HepG2 (cell line): ENCODE results near the gene ETHE1. TPM values are rescaled to one million over a fixed set of nuclear protein-coding genes. Genes with fewer than 3 reads are reported as not detected.

ENCODE experiments used
- ARNTL ChIP-seq: sonication (generic); formaldehyde crosslinking; IDR thresholded peaks from 2 replicates; pipeline ENCODE4 v1.4.0; 2020; ENCODE audit warnings: mild to moderate bottlenecking, missing genetic modification reagents
- BRD4 ChIP-seq: sonication (generic); formaldehyde crosslinking; IDR thresholded peaks from 2 replicates; pipeline ENCODE4 v1.4.0; 2020; ENCODE audit warnings: missing genetic modification reagents
- DNMT1 ChIP-seq: sonication (generic); formaldehyde crosslinking; IDR thresholded peaks from 2 replicates; pipeline ENCODE4 v1.5.1; 2020; ENCODE audit warnings: mild to moderate bottlenecking, missing genetic modification reagents
- HMG20A ChIP-seq: IDR thresholded peaks from 2 replicates; pipeline ENCODE4 v1.6.1; 2016; ENCODE audit warnings: borderline replicate concordance
- KMT2B ChIP-seq: IDR thresholded peaks from 2 replicates; pipeline ENCODE4 v1.6.1; 2016; ENCODE audit warnings: missing genetic modification reagents, missing compliant biosample characterization
- PAF1 ChIP-seq: IDR thresholded peaks from 2 replicates; pipeline ENCODE4 v1.6.1; 2016; ENCODE audit warnings: missing genetic modification reagents, missing compliant biosample characterization
- RCOR2 ChIP-seq: IDR thresholded peaks from 2 replicates; pipeline ENCODE4 v1.6.1; 2016; ENCODE audit warnings: missing biosample characterization, missing genetic modification reagents
- SETDB1 ChIP-seq: sonication (generic); formaldehyde crosslinking; IDR thresholded peaks from 2 replicates; pipeline ENCODE4 v1.5.1; 2020; ENCODE audit warnings: missing genetic modification reagents, mild to moderate bottlenecking, borderline replicate concordance
- SMYD3 ChIP-seq: sonication (generic); formaldehyde crosslinking; IDR thresholded peaks from 2 replicates; pipeline ENCODE4 v1.8.1; 2023; ENCODE audit warnings: mild to moderate bottlenecking, missing genetic modification reagents
- THAP11 ChIP-seq: IDR thresholded peaks from 2 replicates; pipeline ENCODE4 v1.6.1; 2016; ENCODE audit warnings: missing biosample characterization, missing genetic modification reagents
- ZNF225 ChIP-seq: sonication (generic); formaldehyde crosslinking; IDR thresholded peaks from 2 replicates; pipeline ENCODE4 v1.4.0; 2020; ENCODE audit warnings: mild to moderate bottlenecking, missing genetic modification reagents
- ZNF263 ChIP-seq: sonication (generic); formaldehyde crosslinking; IDR thresholded peaks from 2 replicates; pipeline ENCODE4 v1.4.0; 2020; ENCODE audit warnings: missing genetic modification reagents
- ZNF724P ChIP-seq: sonication (generic); formaldehyde crosslinking; IDR thresholded peaks from 2 replicates; pipeline ENCODE4 v1.8.0; 2022; ENCODE audit warnings: missing genetic modification reagents, borderline replicate concordance
- polyA plus RNA-seq, 8 experiments: library from polyadenylated mRNA; depleted of rRNA in 3 of 8; stranded (reverse) in 7 of 8; unstranded in 1 of 8; fragments of >200 nt; fragmentation: Illumina TruSeq in 4 of 8; extraction: Trizol in 4 of 8; gene quantifications; 2 replicates each; pipeline versions ENCODE4 v1.2.1 to v1.2.3, GENCODE V29; 2011 to 2016; ENCODE audit warnings: low read depth in 4 of 8, missing spikeins in 1 of 8, mixed read lengths in 1 of 8; ENCODE audit not compliant: insufficient read depth in 1 of 8
- total RNA-seq, 5 experiments: library from RNA; depleted of rRNA; stranded (reverse); fragments of >200 nt; fragmentation: Illumina TruSeq; extraction: Trizol; gene quantifications; 2 replicates each; pipeline ENCODE4 v1.2.3, GENCODE V29; 2016; ENCODE audit warnings: low read depth in 1 of 5
- TF ChIP-seq, protein P1 (sequence below): sonication (generic); formaldehyde crosslinking; IDR thresholded peaks from 2 replicates; pipeline ENCODE4 v1.4.0; 2020; ENCODE audit warnings: missing genetic modification reagents
- TF ChIP-seq, protein P2 (sequence below): sonication (generic); formaldehyde crosslinking; IDR thresholded peaks from 2 replicates; pipeline ENCODE4 v1.4.0; 2020; ENCODE audit warnings: missing genetic modification reagents
- TF ChIP-seq, protein P3 (sequence below): sonication (generic); formaldehyde crosslinking; IDR thresholded peaks from 2 replicates; pipeline ENCODE4 v1.4.0; 2020; ENCODE audit warnings: missing genetic modification reagents, borderline replicate concordance
- TF ChIP-seq, protein P4 (sequence below): sonication (generic); formaldehyde crosslinking; IDR thresholded peaks from 2 replicates; pipeline ENCODE4 v1.5.1; 2020; ENCODE audit warnings: missing genetic modification reagents, mild to moderate bottlenecking, borderline replicate concordance

The ETHE1 gene
- total and polyA plus RNA-seq, 2 of the 13 experiments (the other 11 are each of a cell fraction or from before 2014, with no cell fraction given) = 32.5 to 58.4 TPM

DNA sequence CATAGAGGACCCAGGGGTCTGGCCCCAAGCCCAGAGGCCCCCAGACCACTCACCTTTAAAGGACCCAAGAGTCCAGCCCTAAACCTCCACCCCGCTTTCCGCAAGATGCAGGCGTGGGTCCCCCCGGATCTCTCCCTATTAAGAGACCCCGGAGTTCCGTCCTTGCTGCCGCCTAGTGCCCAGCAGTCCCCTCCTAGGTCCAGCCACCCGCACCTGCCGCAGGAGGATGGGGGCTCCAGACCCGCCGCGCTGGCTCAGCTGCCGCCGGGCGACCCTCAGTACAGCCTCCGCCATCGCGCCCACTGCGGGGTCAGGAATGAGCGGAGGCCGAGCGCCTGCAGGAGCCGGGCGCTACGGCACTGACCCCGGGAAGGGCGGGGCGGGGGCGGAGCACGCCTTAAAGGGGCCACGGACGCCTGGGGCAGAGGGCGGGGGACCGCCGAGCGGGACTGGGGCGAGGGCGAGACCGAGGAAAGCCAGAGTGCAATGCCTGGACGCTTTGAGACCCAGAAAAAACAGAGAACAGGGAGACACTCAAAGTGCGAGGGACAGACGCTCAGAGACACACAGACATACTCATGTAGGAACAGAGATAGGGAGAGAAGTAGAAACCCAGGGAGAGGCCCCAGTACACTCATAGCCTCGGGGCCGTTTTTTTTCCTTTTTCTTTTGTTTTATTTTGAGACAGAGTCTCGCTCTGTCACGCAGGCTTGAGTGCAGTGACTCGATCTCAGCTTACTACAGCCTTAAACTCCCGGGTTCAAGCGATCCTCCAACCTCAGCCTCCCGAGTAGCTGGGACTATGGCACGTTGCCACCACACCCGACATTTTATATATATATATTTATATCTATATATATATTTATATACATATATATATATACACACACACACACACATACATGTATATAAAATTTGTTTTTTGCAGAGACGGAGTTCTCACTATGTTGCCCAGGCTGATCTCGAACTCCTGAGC is at the start of gene ETHE1 (continued):
- TF ChIP-seq, protein P1, sequence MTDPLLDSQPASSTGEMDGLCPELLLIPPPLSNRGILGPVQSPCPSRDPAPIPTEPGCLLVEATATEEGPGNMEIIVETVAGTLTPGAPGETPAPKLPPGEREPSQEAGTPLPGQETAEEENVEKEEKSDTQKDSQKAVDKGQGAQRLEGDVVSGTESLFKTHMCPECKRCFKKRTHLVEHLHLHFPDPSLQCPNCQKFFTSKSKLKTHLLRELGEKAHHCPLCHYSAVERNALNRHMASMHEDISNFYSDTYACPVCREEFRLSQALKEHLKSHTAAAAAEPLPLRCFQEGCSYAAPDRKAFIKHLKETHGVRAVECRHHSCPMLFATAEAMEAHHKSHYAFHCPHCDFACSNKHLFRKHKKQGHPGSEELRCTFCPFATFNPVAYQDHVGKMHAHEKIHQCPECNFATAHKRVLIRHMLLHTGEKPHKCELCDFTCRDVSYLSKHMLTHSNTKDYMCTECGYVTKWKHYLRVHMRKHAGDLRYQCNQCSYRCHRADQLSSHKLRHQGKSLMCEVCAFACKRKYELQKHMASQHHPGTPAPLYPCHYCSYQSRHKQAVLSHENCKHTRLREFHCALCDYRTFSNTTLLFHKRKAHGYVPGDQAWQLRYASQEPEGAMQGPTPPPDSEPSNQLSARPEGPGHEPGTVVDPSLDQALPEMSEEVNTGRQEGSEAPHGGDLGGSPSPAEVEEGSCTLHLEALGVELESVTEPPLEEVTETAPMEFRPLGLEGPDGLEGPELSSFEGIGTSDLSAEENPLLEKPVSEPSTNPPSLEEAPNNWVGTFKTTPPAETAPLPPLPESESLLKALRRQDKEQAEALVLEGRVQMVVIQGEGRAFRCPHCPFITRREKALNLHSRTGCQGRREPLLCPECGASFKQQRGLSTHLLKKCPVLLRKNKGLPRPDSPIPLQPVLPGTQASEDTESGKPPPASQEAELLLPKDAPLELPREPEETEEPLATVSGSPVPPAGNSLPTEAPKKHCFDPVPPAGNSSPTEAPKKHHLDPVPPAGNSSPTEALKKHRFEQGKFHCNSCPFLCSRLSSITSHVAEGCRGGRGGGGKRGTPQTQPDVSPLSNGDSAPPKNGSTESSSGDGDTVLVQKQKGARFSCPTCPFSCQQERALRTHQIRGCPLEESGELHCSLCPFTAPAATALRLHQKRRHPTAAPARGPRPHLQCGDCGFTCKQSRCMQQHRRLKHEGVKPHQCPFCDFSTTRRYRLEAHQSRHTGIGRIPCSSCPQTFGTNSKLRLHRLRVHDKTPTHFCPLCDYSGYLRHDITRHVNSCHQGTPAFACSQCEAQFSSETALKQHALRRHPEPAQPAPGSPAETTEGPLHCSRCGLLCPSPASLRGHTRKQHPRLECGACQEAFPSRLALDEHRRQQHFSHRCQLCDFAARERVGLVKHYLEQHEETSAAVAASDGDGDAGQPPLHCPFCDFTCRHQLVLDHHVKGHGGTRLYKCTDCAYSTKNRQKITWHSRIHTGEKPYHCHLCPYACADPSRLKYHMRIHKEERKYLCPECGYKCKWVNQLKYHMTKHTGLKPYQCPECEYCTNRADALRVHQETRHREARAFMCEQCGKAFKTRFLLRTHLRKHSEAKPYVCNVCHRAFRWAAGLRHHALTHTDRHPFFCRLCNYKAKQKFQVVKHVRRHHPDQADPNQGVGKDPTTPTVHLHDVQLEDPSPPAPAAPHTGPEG (CRISPR knock-in tag) = no peak
- TF ChIP-seq ARNTL (no peak), PAF1 (no peak), ZNF263 (CRISPR knock-in tag) (no peak; the same call in 1 of the 2 replicates), SMYD3 (CRISPR knock-in tag) (no peak), KMT2B (CRISPR knock-in tag) (no peak), RCOR2 (CRISPR knock-in tag) (no peak), THAP11 (CRISPR knock-in tag) (peak; percentile 68), SETDB1 (CRISPR knock-in tag) (no peak), ZNF724P (CRISPR knock-in tag) (peak; percentile 67; the same call in 1 of the 2 replicates), DNMT1 (CRISPR knock-in tag) (no peak), BRD4 (CRISPR knock-in tag) (no peak), HMG20A (no peak), ZNF225 (CRISPR knock-in tag) (no peak)
- TF ChIP-seq, protein P2, sequence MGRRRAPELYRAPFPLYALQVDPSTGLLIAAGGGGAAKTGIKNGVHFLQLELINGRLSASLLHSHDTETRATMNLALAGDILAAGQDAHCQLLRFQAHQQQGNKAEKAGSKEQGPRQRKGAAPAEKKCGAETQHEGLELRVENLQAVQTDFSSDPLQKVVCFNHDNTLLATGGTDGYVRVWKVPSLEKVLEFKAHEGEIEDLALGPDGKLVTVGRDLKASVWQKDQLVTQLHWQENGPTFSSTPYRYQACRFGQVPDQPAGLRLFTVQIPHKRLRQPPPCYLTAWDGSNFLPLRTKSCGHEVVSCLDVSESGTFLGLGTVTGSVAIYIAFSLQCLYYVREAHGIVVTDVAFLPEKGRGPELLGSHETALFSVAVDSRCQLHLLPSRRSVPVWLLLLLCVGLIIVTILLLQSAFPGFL (CRISPR knock-in tag) = no peak
- TF ChIP-seq, protein P3, sequence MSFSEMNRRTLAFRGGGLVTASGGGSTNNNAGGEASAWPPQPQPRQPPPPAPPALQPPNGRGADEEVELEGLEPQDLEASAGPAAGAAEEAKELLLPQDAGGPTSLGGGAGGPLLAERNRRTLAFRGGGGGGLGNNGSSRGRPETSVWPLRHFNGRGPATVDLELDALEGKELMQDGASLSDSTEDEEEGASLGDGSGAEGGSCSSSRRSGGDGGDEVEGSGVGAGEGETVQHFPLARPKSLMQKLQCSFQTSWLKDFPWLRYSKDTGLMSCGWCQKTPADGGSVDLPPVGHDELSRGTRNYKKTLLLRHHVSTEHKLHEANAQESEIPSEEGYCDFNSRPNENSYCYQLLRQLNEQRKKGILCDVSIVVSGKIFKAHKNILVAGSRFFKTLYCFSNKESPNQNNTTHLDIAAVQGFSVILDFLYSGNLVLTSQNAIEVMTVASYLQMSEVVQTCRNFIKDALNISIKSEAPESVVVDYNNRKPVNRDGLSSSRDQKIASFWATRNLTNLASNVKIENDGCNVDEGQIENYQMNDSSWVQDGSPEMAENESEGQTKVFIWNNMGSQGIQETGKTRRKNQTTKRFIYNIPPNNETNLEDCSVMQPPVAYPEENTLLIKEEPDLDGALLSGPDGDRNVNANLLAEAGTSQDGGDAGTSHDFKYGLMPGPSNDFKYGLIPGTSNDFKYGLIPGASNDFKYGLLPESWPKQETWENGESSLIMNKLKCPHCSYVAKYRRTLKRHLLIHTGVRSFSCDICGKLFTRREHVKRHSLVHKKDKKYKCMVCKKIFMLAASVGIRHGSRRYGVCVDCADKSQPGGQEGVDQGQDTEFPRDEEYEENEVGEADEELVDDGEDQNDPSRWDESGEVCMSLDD (CRISPR knock-in tag) = no peak; the same call in 1 of the 2 replicates
- TF ChIP-seq, protein P4, sequence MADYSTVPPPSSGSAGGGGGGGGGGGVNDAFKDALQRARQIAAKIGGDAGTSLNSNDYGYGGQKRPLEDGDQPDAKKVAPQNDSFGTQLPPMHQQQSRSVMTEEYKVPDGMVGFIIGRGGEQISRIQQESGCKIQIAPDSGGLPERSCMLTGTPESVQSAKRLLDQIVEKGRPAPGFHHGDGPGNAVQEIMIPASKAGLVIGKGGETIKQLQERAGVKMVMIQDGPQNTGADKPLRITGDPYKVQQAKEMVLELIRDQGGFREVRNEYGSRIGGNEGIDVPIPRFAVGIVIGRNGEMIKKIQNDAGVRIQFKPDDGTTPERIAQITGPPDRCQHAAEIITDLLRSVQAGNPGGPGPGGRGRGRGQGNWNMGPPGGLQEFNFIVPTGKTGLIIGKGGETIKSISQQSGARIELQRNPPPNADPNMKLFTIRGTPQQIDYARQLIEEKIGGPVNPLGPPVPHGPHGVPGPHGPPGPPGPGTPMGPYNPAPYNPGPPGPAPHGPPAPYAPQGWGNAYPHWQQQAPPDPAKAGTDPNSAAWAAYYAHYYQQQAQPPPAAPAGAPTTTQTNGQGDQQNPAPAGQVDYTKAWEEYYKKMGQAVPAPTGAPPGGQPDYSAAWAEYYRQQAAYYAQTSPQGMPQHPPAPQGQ (CRISPR knock-in tag) = no peak; the same call in 1 of the 2 replicates
